Endothelial cell (in vitro differentiated cells): ENCODE results near the gene METTL27. TPM values are rescaled to one million over a fixed set of nuclear protein-coding genes. Genes with fewer than 3 reads are reported as not detected.

Experiments
- DNase-seq: peaks from one replicate; pipeline ENCODE4 v3.0.0; 2021; ENCODE audit warnings: low spot score
- H3K27ac Mint-ChIP-seq: one replicate; pipeline ENCODE4 v1.8.0; 2021; ENCODE audit warnings: mixed read lengths, inconsistent platforms; ENCODE audit not compliant: unreplicated experiment
- H3K27me3 Mint-ChIP-seq: one replicate; pipeline ENCODE4 v1.8.0; 2021; ENCODE audit warnings: mild to moderate bottlenecking, moderate library complexity, mixed read lengths, inconsistent platforms; ENCODE audit not compliant: unreplicated experiment
- H3K36me3 Mint-ChIP-seq: one replicate; pipeline ENCODE4 v1.8.0; 2021; ENCODE audit warnings: mild to moderate bottlenecking, low read depth, mixed read lengths, inconsistent platforms; ENCODE audit not compliant: unreplicated experiment
- H3K4me1 Mint-ChIP-seq: one replicate; pipeline ENCODE4 v1.8.0; 2021; ENCODE audit warnings: mild to moderate bottlenecking, mixed read lengths, inconsistent platforms; ENCODE audit not compliant: unreplicated experiment
- H3K4me3 Mint-ChIP-seq: one replicate; pipeline ENCODE4 v1.8.0; 2021; ENCODE audit warnings: mild to moderate bottlenecking, mixed read lengths, inconsistent platforms; ENCODE audit not compliant: unreplicated experiment
- H3K9me3 Mint-ChIP-seq: one replicate; pipeline ENCODE4 v1.8.0; 2021; ENCODE audit warnings: mixed read lengths, inconsistent platforms; ENCODE audit not compliant: unreplicated experiment
- total RNA-seq: library from RNA; stranded (reverse); fragmentation: NEBNext Ultra II Directional; extraction: Animal tissue kit (Norgen Biotek cat#: 25700); gene quantifications from one replicate; pipeline ENCODE4 v1.2.1, GENCODE V29; 2021; ENCODE audit not compliant: unreplicated experiment
- TF ChIP-seq, protein P1 (sequence below): fragments of 200-600 bp; sonication (generic); IDR thresholded peaks from one replicate; pipeline ENCODE4 v1.5.0; 2021; ENCODE audit warnings: antibody characterized with exemption; ENCODE audit not compliant: unreplicated experiment

Gene METTL27
- total RNA-seq, 1 donor from 2014 or later: 6.1 TPM

DNA sequence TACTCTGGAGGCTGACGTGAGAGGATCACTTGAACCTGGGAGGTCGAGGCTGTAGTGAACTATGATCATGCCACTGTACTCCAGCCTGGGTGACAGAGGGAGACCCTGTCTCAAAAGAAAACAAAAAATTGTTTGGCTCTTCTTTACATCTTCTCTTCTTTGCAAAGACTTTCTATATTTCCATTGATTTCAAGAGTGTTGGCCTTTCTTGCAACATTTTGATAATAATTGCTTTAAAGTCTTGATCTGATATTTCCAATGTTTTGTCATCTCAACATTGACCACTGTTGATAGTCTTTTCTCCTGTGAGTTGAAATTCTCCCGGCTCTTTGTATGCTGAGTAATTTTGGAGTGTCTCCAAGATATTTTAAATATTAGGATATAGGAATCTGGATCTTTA is 29.3 kb downstream of the METTL27 start:
- Mint-ChIP-seq H3K4me1 (no peaks in the 10 kb centered on the region), H3K4me3 (no peak overlapping the region), H3K27ac (no peak overlapping the region), H3K36me3 (no peaks in the 10 kb centered on the region), H3K9me3 (no peaks in the 10 kb centered on the region), H3K27me3 (no peaks in the 10 kb centered on the region)
- no peak for DNase-seq
- TF ChIP-seq, protein P1, sequence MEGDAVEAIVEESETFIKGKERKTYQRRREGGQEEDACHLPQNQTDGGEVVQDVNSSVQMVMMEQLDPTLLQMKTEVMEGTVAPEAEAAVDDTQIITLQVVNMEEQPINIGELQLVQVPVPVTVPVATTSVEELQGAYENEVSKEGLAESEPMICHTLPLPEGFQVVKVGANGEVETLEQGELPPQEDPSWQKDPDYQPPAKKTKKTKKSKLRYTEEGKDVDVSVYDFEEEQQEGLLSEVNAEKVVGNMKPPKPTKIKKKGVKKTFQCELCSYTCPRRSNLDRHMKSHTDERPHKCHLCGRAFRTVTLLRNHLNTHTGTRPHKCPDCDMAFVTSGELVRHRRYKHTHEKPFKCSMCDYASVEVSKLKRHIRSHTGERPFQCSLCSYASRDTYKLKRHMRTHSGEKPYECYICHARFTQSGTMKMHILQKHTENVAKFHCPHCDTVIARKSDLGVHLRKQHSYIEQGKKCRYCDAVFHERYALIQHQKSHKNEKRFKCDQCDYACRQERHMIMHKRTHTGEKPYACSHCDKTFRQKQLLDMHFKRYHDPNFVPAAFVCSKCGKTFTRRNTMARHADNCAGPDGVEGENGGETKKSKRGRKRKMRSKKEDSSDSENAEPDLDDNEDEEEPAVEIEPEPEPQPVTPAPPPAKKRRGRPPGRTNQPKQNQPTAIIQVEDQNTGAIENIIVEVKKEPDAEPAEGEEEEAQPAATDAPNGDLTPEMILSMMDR: no peak

DNA sequence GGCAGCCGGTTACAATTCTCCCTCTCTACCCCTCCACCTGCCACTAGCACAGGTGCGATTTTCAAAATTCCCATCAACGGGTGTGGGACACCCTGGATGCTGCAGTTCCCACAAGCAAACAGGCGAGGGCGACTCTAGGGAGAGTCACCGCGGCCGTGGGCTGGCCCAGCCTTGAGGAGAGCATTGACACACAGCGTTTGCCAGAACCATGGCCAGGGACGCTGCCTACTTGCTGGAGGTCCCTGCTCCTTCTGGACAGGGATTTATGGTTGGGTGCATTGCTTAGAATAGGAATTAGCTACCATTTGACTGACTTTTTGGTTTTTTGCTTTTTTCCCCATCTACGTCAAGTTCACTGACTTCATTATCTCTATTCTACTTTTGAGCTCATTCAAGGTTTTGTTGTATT is 30.6 kb downstream of the METTL27 start:
- Mint-ChIP-seq H3K4me1 (no peaks in the 10 kb centered on the region), H3K27me3 (no peaks in the 10 kb centered on the region), H3K36me3 (no peaks in the 10 kb centered on the region), H3K4me3 (no peak overlapping the region), H3K27ac (no peak overlapping the region), H3K9me3 (no peaks in the 10 kb centered on the region)
- peak; percentile 72 for DNase-seq
- TF ChIP-seq, protein P1: peak; percentile 69

DNA sequence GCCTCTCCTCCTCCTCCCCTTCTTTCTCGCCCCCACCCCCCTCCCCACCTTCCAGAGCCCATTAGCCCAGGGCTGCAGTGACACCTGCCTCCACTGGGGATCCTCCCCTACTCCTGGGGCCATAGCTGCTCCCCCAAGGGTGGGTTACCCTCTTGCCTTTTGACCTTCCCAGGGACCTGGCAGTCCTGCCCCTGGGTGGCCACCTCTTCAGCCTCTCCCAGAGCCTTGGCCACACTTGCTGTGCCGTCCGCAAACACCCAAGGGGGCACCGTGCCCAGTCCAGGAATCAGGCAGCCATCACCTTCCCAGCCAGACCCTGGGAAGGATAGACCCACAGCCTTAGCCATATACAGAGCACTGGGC is 31.3 kb downstream of the METTL27 start:
- TF ChIP-seq, protein P1: no peak
- no peaks in the 10 kb centered on the region for H3K36me3 Mint-ChIP-seq
- no peaks in the 10 kb centered on the region for H3K27me3 Mint-ChIP-seq
- DNase-seq: no peak
- no peak overlapping the region for H3K27ac Mint-ChIP-seq
- no peaks in the 10 kb centered on the region for H3K9me3 Mint-ChIP-seq
- no peaks in the 10 kb centered on the region for H3K4me1 Mint-ChIP-seq
- no peak overlapping the region for H3K4me3 Mint-ChIP-seq

DNA sequence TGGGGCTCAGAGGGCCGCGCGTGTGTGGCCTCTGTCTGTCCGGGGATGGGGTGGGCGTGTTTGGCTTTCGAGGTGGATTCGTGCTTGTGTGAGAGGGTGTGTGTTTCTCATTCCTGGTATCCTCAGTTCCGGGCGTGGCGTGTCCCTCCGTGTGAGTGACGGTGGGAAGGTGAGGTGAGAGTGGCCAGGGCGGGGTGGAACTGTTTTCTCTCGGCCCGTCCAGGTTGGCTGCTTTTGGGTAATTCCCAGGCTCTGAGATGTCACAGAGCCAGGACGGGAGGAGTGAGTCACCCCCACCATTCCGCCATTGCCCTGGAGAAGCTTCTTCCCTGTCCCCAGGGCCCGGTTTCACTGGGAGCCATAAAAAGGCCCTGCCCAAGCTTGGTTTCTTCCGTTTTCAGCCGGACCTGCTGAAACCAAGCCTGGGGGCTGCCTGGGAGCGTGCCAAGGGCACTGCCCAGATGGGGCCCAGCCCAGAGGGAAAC is 32.8 kb downstream of the METTL27 start:
- Mint-ChIP-seq H3K9me3 (no peaks in the 10 kb centered on the region), H3K27ac (no peak overlapping the region), H3K36me3 (no peaks in the 10 kb centered on the region), H3K4me1 (no peaks in the 10 kb centered on the region), H3K27me3 (no peaks in the 10 kb centered on the region), H3K4me3 (no peak overlapping the region)
- TF ChIP-seq, protein P1: no peak
- no peak for DNase-seq

DNA sequence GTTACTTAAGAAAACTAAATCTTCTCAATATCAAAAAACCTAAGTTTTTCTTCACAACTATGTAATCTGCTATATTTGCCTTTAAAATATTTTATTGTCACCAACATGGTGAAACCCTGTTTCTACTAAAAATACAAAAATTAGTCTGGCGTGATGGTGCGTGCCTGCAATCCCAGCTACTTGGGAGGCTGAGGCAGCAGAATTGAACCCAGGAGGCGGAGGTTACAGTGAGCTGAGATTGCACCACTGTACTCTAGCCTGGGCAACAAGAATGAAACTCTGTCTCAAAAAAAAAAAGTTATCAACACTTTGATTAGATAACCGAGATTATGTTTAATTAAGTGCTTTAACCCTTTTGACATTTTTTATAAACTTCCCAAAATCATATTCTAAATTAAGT is 39.9 kb downstream of the METTL27 start:
- H3K4me1 Mint-ChIP-seq: peaks cover 12% of the 10 kb centered on the region
- no peak overlapping the region for H3K4me3 Mint-ChIP-seq
- H3K9me3 Mint-ChIP-seq: no peaks in the 10 kb centered on the region
- DNase-seq: no peak
- H3K27ac Mint-ChIP-seq: no peak overlapping the region
- TF ChIP-seq, protein P1: no peak
- no peaks in the 10 kb centered on the region for H3K36me3 Mint-ChIP-seq
- no peaks in the 10 kb centered on the region for H3K27me3 Mint-ChIP-seq
